Measurements from ENCODE around the gene COL4A2.

The COL4A2 gene

DNA sequence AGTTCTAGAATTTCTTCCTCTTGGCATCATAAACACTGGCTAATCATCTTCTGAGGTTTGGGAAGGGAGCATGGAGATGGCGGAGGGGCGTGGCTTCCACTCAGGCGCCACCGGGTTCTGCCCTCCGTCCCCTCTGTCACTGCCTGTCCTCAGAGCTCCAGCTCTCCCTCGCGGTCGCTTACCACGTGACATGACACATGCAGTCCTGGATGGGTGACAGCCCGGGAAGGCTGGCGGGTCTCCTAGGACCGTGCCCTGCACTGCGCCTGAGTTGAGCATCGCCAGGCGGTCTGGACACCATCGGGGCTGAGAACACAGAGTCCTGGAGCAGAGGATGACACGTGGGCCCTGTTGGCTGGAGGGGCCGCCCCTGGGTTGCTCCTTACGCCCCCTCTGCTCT, 131.1 kb downstream of the COL4A2 start:
- DNase-seq (ENCODE audit: low read depth) = no peak
- H3K4me3 ChIP-seq (ENCODE audit: low read length) = no peak overlapping the region
- TF ChIP-seq, protein P1, sequence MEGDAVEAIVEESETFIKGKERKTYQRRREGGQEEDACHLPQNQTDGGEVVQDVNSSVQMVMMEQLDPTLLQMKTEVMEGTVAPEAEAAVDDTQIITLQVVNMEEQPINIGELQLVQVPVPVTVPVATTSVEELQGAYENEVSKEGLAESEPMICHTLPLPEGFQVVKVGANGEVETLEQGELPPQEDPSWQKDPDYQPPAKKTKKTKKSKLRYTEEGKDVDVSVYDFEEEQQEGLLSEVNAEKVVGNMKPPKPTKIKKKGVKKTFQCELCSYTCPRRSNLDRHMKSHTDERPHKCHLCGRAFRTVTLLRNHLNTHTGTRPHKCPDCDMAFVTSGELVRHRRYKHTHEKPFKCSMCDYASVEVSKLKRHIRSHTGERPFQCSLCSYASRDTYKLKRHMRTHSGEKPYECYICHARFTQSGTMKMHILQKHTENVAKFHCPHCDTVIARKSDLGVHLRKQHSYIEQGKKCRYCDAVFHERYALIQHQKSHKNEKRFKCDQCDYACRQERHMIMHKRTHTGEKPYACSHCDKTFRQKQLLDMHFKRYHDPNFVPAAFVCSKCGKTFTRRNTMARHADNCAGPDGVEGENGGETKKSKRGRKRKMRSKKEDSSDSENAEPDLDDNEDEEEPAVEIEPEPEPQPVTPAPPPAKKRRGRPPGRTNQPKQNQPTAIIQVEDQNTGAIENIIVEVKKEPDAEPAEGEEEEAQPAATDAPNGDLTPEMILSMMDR (conservative IDR thresholded peaks at IDR 0.05; ENCODE audit: low read length) = no peak

DNA sequence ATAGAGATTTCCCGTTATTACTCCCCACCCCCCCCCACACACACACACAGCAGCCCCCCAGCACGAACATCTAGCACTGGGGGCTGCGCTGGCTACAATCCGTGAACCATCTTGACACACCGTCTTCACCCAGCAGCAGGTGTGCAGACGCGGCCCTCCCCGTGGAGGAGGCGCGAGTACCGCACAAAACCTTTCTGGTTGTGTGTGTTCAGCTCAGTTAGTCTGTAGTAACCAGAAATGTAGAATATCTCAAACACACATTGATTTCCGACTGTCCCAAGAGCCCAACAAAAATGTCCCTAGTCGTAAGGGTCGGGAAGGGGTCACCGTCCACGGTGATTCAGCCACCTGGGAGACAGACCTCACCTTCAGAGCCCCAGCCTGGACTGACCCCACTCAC, 131.7 kb downstream of the COL4A2 start:
- no peak overlapping the region for H3K4me3 ChIP-seq (ENCODE audit: low read length)
- no peak for DNase-seq (ENCODE audit: low read depth)
- TF ChIP-seq, protein P1 (conservative IDR thresholded peaks at IDR 0.05; ENCODE audit: low read length) = no peak

DNA sequence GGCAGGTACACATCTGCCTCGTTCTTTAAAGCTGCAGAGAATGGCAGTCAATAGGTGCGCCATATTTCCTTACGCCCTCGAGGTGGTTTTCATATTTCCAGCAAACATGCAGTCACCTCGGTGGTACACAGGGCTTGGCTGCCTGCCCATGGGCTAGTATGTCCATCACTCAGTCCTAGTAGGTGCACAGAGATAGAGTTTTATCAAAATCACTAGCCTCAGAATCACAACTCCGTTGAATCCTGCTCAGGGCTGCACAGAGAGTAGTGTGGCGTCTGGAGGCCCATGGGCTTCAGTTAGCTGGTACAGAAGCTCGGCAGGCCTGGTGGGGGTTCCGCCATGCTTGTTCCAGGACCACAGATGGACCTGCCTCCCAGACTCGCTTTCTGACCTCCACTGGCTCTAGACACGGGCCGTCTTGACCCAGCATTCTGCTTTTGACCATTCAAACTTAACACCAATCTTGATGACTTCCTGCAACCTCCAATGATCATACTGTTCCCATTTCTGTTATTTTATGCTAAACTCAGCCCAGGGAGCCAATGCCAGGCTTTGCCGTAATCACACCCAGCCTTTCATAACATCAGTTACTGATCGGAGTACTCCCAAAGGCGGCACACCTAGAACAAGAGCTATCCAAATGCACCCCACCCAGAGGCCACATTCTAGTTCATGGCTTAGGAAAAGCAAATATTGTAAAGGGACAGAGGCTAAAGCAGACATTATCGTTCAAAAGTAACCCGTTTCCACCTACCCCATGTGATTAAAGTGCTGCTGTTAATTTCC, 134.1 kb downstream of the COL4A2 start:
- no peak for DNase-seq (ENCODE audit: low read depth)
- TF ChIP-seq, protein P1 (conservative IDR thresholded peaks at IDR 0.05; ENCODE audit: low read length) = no peak
- no peak overlapping the region for H3K4me3 ChIP-seq (ENCODE audit: low read length)

DNA sequence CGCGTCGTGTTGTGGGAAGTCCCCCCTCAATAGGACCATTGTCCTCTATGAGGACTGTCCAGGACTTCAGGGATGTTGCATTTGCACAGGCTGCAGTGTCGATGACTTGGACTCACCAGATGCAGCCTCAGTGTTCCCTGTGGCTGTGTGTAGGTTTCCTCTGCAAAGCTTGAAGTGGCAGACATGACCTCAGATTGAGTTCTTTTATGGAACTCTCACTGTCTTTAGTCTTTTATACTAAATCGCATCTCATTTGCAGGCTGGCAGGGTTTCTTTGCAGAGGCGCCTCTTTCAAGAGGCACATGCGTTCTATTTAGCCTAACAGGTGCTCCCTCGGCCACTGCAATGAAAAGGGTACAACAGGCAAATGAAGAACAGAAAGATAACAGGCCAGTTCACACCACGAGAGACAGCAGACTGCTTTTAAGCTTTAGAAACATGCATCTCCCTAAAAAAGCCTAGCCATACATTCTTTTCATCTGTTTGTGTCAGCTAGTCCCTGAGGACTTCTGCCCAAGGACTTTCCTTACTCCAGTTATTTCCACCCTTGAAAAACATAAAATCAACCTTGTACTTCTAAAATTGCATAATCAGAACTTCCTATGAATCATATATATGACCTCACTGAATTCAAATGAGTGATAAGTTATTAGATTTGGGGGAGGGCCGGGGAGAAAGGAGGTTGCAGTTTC, 136.0 kb downstream of the COL4A2 start:
- H3K4me3 ChIP-seq (ENCODE audit: low read length) = no peak overlapping the region
- TF ChIP-seq, protein P1 (conservative IDR thresholded peaks at IDR 0.05; ENCODE audit: low read length) = no peak
- DNase-seq (ENCODE audit: low read depth) = peak; percentile 58

DNA sequence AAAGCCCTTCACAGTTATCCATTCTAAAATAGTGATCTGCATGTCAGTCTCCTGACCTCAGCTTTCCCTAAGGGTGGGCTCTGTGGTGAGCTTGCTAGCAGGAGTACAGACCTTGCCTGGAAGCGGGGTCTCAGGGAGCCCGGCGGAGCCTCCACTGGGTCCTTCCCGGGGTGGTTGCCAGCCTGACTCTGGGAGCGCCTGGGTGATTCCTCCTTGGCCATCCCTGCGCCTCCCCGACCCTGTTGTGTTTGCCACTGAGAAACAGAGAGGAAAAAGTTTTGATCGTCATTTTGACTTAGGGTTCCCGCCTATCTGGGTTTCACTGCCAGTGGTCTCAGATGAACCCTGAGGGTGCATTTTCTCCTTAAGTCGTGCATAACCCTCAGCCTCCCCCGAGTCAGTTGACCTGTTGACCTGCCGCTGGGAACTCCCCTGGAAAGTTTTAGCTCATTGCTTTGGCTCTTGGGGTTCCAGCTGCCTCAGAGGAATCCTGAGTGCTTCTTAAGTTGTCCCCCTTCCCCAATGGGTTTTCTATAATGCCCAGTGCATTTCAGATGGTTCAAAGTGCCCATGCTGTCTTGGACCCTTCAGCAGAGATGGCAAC, 136.6 kb downstream of the COL4A2 start:
- no peak overlapping the region for H3K4me3 ChIP-seq (ENCODE audit: low read length)
- TF ChIP-seq, protein P1 (conservative IDR thresholded peaks at IDR 0.05; ENCODE audit: low read length) = no peak
- no peak for DNase-seq (ENCODE audit: low read depth)

DNA sequence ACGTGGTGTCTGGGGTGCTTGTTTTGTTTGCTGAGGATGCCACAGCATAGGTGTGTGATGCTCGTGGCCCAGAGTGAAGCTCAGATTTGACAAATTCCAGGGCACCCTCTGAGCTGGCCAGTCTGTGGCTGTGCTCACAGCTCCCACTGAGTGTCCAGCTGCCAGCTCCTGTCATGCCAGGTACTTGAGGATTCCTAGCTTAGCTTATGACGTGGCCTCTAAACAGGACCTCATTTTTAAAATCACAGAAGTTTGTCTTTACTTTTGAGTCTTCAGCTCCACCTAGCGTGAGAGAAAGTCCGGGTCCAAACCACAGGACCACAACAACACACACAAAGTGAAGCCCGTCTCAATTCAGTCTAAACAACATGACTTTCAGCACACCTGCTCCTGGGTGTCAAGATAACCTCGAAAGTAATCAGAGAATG, 137.2 kb downstream of the COL4A2 start:
- H3K4me3 ChIP-seq (ENCODE audit: low read length) = no peak overlapping the region
- DNase-seq (ENCODE audit: low read depth) = peak; percentile 47
- TF ChIP-seq, protein P1 (conservative IDR thresholded peaks at IDR 0.05; ENCODE audit: low read length) = peak; percentile 55

All from AG10803 (cell line).